OCI-LY1 (cell line): ENCODE results near the gene FBXW5.

ENCODE experiments used
- H2AFZ ChIP-seq: fragments of 200-600 bp; sonication (generic), shearing (Covaris generic); 2 replicates; pipeline ENCODE4 v1.6.0; 2014; ENCODE audit warnings: antibody characterized with exemption, mild to moderate bottlenecking, low read length
- H3F3A ChIP-seq: fragments of 200-600 bp; sonication (generic), shearing (Covaris generic); 2 replicates; pipeline ENCODE4 v1.6.0; 2014; ENCODE audit warnings: mild to moderate bottlenecking, antibody characterized with exemption, low read length, moderate library complexity; ENCODE audit not compliant: insufficient read depth
- H3K27ac ChIP-seq: fragments of 200-600 bp; sonication (generic); 2 replicates; pipeline ENCODE4 v1.5.1; 2014; ENCODE audit warnings: low read length, mixed run types, mild to moderate bottlenecking, low read depth; ENCODE audit not compliant: poor library complexity, severe bottlenecking
- H3K27me3 ChIP-seq: fragments of 200-600 bp; sonication (generic); 2 replicates; pipeline ENCODE4 v1.6.0; 2014; ENCODE audit warnings: antibody characterized with exemption, mild to moderate bottlenecking, low read length, moderate library complexity; ENCODE audit not compliant: insufficient read depth
- H3K36me3 ChIP-seq: fragments of 200-600 bp; sonication (generic); 2 replicates; pipeline ENCODE4 v1.6.1; 2014; ENCODE audit warnings: mild to moderate bottlenecking, antibody characterized with exemption, low read length, moderate library complexity, mixed read lengths; ENCODE audit not compliant: insufficient read depth
- H3K4me1 ChIP-seq: fragments of 200-600 bp; sonication (generic); 2 replicates; pipeline ENCODE4 v1.5.1; 2014; ENCODE audit warnings: mild to moderate bottlenecking, low read length, moderate library complexity; ENCODE audit not compliant: insufficient read depth, severe bottlenecking
- H3K4me2 ChIP-seq: fragments of 200-600 bp; sonication (generic), shearing (Covaris generic); 2 replicates; pipeline ENCODE4 v1.6.1; 2014; ENCODE audit warnings: low read length
- H3K4me3 ChIP-seq: fragments of 200-600 bp; sonication (generic); 2 replicates; pipeline ENCODE4 v1.5.1; 2014; ENCODE audit warnings: low read length, low read depth, mild to moderate bottlenecking, mixed read lengths; ENCODE audit not compliant: poor library complexity, severe bottlenecking
- H3K79me2 ChIP-seq: fragments of 200-600 bp; shearing (Covaris generic); 2 replicates; pipeline ENCODE4 v1.6.1; 2016; ENCODE audit warnings: mixed run types, low read length, mixed read lengths; ENCODE audit not compliant: insufficient read depth
- H3K9ac ChIP-seq: fragments of 200-600 bp; sonication (generic), shearing (Covaris generic); 2 replicates; pipeline ENCODE4 v1.6.1; 2014; ENCODE audit warnings: mild to moderate bottlenecking, low read length, mixed read lengths
- H3K9me2 ChIP-seq: fragments of 200-600 bp; sonication (generic), shearing (Covaris generic); 2 replicates; pipeline ENCODE4 v1.6.1; 2014; ENCODE audit warnings: low read depth, mild to moderate bottlenecking, low read length, mixed read lengths
- H3K9me3 ChIP-seq: fragments of 200-600 bp; shearing (Covaris generic); 2 replicates; pipeline ENCODE4 v1.6.1; 2014; ENCODE audit warnings: low read length, mixed read lengths
- H4K20me1 ChIP-seq: fragments of 200-600 bp; sonication (generic), shearing (Covaris generic); 2 replicates; pipeline ENCODE4 v1.6.0; 2016; ENCODE audit warnings: mild to moderate bottlenecking, low read length; ENCODE audit not compliant: insufficient read depth
- EZH2 ChIP-seq: fragments of 200-600 bp; sonication (generic), shearing (Covaris generic); IDR thresholded peaks from 2 replicates; pipeline ENCODE4 v1.8.0; 2017; ENCODE audit warnings: borderline replicate concordance, mixed run types, mild to moderate bottlenecking, antibody characterized with exemption, low read length, moderate library complexity, mixed read lengths
- TF ChIP-seq, protein P1 (sequence below): fragments of 200-600 bp; sonication (generic), shearing (Covaris generic); IDR thresholded peaks from 2 replicates; pipeline ENCODE4 v1.5.1; 2017; ENCODE audit warnings: mild to moderate bottlenecking, antibody characterized with exemption, low read length, moderate library complexity, mixed read lengths

Gene FBXW5

DNA sequence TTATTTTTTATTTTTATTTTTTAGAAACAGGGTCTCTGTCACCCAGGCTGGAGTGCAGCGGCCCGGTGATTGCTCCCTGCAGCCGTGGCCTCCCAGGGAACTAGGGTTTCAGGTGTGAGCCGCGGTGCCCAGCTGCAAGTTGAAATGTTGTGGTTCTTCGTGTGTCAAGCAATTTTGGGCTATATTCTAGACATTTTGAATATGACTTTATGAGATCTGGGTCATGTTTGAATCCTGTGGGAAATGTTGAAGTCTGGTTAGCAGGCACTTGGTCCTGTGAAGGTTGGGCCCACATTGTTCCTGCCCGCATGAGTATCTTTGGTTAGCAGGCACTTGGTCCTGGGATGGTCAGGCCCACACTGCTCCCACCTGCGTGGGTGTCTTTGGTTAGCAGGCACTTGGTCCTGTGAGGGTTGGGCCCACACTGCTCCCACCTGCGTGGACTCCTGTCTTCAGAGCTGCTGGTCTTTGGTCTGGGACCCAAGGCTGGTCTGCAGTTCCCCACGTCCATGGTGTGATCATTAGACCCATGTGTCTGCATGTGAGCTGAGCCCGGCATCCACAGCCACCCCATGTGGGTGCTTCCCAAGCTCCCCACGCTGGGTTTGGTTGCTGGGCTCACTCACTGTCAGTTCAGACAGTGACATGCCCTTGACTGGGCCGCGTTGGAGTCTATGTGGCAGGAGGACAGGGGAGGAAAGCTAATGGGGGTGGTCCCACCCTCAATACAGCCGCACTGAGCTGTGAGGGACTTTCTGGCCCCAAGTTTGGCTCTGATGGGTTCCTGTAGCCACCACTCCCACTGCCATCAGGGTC lies 7.1 kb downstream of the FBXW5 start:
- no peaks in the 10 kb centered on the region for H3K79me2 ChIP-seq
- TF ChIP-seq EZH2, result no peak
- TF ChIP-seq, protein P1, sequence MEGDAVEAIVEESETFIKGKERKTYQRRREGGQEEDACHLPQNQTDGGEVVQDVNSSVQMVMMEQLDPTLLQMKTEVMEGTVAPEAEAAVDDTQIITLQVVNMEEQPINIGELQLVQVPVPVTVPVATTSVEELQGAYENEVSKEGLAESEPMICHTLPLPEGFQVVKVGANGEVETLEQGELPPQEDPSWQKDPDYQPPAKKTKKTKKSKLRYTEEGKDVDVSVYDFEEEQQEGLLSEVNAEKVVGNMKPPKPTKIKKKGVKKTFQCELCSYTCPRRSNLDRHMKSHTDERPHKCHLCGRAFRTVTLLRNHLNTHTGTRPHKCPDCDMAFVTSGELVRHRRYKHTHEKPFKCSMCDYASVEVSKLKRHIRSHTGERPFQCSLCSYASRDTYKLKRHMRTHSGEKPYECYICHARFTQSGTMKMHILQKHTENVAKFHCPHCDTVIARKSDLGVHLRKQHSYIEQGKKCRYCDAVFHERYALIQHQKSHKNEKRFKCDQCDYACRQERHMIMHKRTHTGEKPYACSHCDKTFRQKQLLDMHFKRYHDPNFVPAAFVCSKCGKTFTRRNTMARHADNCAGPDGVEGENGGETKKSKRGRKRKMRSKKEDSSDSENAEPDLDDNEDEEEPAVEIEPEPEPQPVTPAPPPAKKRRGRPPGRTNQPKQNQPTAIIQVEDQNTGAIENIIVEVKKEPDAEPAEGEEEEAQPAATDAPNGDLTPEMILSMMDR, result no peak
- no peaks in the 10 kb centered on the region for H3K9me3 ChIP-seq
- H2AFZ ChIP-seq, result no peak overlapping the region
- peaks cover 49% of the 10 kb centered on the region for H3K36me3 ChIP-seq
- H3K9ac ChIP-seq, result no peak overlapping the region
- no peak overlapping the region for H3K27ac ChIP-seq
- no peak overlapping the region for H3K4me3 ChIP-seq
- no peak overlapping the region for H3K4me2 ChIP-seq
- no peaks in the 10 kb centered on the region for H4K20me1 ChIP-seq
- no peaks in the 10 kb centered on the region for H3K9me2 ChIP-seq
- H3K4me1 ChIP-seq, result no peaks in the 10 kb centered on the region
- 0 out of 2 replicates have a peak, but pooled peaks cover 3% of the 10 kb centered on the region for H3F3A ChIP-seq
- H3K27me3 ChIP-seq, result no peaks in the 10 kb centered on the region

DNA sequence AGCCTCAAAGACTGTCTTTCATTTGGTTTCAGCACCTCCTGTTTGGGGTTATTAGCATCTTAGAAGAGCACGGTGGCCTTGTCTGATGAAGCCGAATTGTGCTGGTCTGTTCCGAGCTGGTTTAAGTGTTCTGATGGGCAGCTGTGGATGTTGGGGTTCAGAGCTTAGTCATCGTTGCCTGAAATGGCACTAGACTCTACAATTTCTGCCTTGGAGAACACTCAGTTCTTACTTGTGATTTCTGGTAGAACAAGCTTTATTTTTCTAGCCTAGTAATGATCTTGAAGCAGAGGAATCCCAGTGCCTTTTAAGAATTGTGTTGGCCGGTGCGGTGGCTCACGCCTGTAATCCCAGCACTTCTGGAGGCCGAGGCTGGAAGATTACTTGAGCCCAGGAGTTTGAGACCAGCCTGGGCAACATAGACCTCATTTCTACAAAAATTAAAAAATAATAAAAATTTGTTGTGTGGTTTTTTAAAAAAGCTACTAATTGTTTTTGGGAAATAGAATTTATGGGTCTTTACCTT lies 7.8 kb downstream of the FBXW5 start:
- Histone ChIP-seq H3K79me2 (no peaks in the 10 kb centered on the region), H3K9me2 (no peaks in the 10 kb centered on the region), H3K4me1 (no peaks in the 10 kb centered on the region), H3K4me3 (no peak overlapping the region), H3F3A (0 out of 2 replicates have a peak, but pooled peaks cover 3% of the 10 kb centered on the region), H3K27me3 (no peaks in the 10 kb centered on the region), H3K27ac (no peak overlapping the region), H2AFZ (no peak overlapping the region), H3K9ac (no peak overlapping the region), H3K36me3 (peaks cover 48% of the 10 kb centered on the region), H3K4me2 (no peak overlapping the region), H4K20me1 (no peaks in the 10 kb centered on the region), H3K9me3 (peaks cover 3% of the 10 kb centered on the region; the same call in 1 of the 2 replicates)
- no peak for TF ChIP-seq EZH2
- TF ChIP-seq, protein P1, result no peak

DNA sequence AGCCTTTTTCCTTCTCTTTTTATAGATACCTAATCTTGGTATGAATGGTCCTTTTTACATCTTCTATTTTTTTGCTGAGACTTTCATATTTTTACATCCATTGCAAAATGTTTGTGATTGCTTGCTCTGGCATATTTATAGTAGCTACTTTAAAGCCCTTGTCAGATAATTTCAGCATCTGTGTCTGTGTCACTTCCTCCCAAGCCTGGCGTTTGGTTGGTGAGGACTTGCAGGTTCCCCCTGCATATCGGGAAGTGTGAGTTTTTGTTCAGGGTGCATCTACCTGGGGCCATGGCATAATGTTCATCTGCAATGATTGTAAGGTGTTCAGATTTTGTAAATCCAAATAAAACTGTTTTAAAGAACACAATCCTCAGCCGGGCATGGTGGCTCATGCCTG lies 8.9 kb downstream of the FBXW5 start:
- Histone ChIP-seq H3K79me2 (no peaks in the 10 kb centered on the region), H3K4me3 (no peak overlapping the region), H3K9me2 (no peaks in the 10 kb centered on the region), H3K36me3 (peaks cover 46% of the 10 kb centered on the region), H4K20me1 (no peaks in the 10 kb centered on the region), H3K9me3 (peaks cover 3% of the 10 kb centered on the region; the same call in 1 of the 2 replicates), H3K9ac (no peak overlapping the region), H3K4me1 (no peaks in the 10 kb centered on the region), H3K27ac (no peak overlapping the region), H3F3A (0 out of 2 replicates have a peak, but pooled peaks cover 3% of the 10 kb centered on the region), H3K27me3 (no peaks in the 10 kb centered on the region), H3K4me2 (no peak overlapping the region), H2AFZ (no peak overlapping the region)
- TF ChIP-seq, protein P1, result no peak
- no peak for TF ChIP-seq EZH2
